Heart right ventricle (tissue), 16 donors: Measurements from ENCODE around the gene TRIM8. TPM values are rescaled to one million over a fixed set of nuclear protein-coding genes. Genes with fewer than 3 reads are reported as not detected.

Source experiments
- ATAC-seq, 8 donors: fragments of 200-7000 bp; cut with Tn5 transposase; one replicate each; pipeline ENCODE4 v1.9.1; 2020; ENCODE audit warnings: mild to moderate bottlenecking in 8 of 8, moderate library complexity in 8 of 8, moderate number of reproducible peaks in 1 of 8
- DNase-seq, 2 donors: peaks; one replicate each; pipeline ENCODE4 v3.0.0-alpha.2; 2020
- H3K27ac ChIP-seq, 10 donors: fragments of 200-600 bp; sonication (generic) in 2 of 10; one replicate each; pipeline versions ENCODE4 v1.5.0 to v1.8.0; 2020 to 2022; ENCODE audit warnings: mild to moderate bottlenecking in 3 of 10
- H3K27me3 ChIP-seq, 7 donors: fragments of 200-600 bp; one replicate each; pipeline ENCODE4 v1.8.0; 2021 to 2022; ENCODE audit warnings: mild to moderate bottlenecking in 2 of 7
- H3K36me3 ChIP-seq, 9 donors: fragments of 200-600 bp; sonication (generic) in 1 of 9; one replicate each; pipeline versions ENCODE4 v1.5.0 to v1.8.0; 2020 to 2022; ENCODE audit warnings: mild to moderate bottlenecking in 2 of 9
- H3K4me1 ChIP-seq, 9 donors: fragments of 200-600 bp; sonication (generic) in 1 of 9; one replicate each; pipeline versions ENCODE4 v1.5.0 to v1.8.0; 2020 to 2022; ENCODE audit warnings: mild to moderate bottlenecking in 4 of 9
- H3K4me3 ChIP-seq, 10 donors: fragments of 200-600 bp; sonication (generic) in 2 of 10; one replicate each; pipeline versions ENCODE4 v1.5.0 to v1.8.0; 2020 to 2022; ENCODE audit warnings: mild to moderate bottlenecking in 7 of 10, moderate library complexity in 2 of 10
- H3K9me3 ChIP-seq, 11 donors: fragments of 200-600 bp in 10 of 11; sonication (generic) in 2 of 11; one replicate each; pipeline versions ENCODE4 v1.5.0 to v1.8.0; 2013 to 2022; ENCODE audit warnings: mild to moderate bottlenecking in 2 of 11, control low read depth in 1 of 11, moderate library complexity in 1 of 11
- WGBS, 2 donors: extraction: QIAGEN DNeasy Blood & Tissue Kit; methylation state at CpG; one replicate each; pipeline ENCODE4 v1.1.7; 2013; ENCODE audit warnings: inconsistent platforms in 1 of 2; 5-methylcytosine and 5-hydroxymethylcytosine counted together
- intact Hi-C, 10 donors: fragments of 100-400 bp; cut with DNase I; formaldehyde crosslinking; loops; one replicate each; pipeline versions ENCODE4 v1.11.1 to v1.14.2; 2022
- polyA plus RNA-seq, 2 donors: library from polyadenylated mRNA; stranded (reverse); fragments of 200-250 nt; gene quantifications; one replicate each; pipeline ENCODE4 v1.2.3, GENCODE V29; 2013
- total RNA-seq, 10 donors: library from RNA; stranded (reverse); fragmentation: NEBNext Ultra II Directional in 3 of 10; extraction: Animal tissue kit (Norgen Biotek cat#: 25700) in 3 of 10; gene quantifications; one replicate each; pipeline versions ENCODE4 v1.2.1 to v1.2.4, GENCODE V29; 2021 to 2023
- TF ChIP-seq, protein P1 (sequence below), 9 donors: fragments of 200-600 bp; sonication (generic) in 2 of 9; IDR thresholded peaks; one replicate each; pipeline versions ENCODE4 v1.5.0 to v1.8.0; 2021 to 2022; ENCODE audit warnings: antibody characterized with exemption in 9 of 9, mild to moderate bottlenecking in 5 of 9, moderate library complexity in 1 of 9
- donor health status: Arrhythmogenic right ventricular cardiomyopathy.
- donor health status: ischemic (EF 13 %, LVEDD 7.1; RV severe dilation, severe dysfunction).
- donor health status: healthy with polysubstance abuse.
- donor health status: DM: no; HTN: yes; CAD: no.
- donor health status: DM: no; HTN: no; CAD: no.
- donor health status: ischemic (EF 25% LVEDD 6.9; RV normal size, moderate dysfunction).
- donor health status: ischemic (EF 25% LVEDD 5.7; RV mildly dilated, moderate dysfunction).
- donor health status: healthy.
- donor health status: DM: yes; HTN: yes; CAD: no.
- donor health status: Ischemic cardiomyopathy.
- donor health status: ischemic (EF 35%, LVEDD 5.7; RV mildly dilated, moderate dysfunction).
- donor health status: nonischemic (EF 11% LVEDD 7.7; RV severe dilation, severe dysfunction).
- donor health status: DM: yes; HTN: yes; CAD: no.
- donor health status: PGD.
- donor health status: ischemic (EF 29% LVEDD 5.4; RV normal size, mild dysfunction).
- donor health status: nonischemic (EF 23%, LVEDD 6.1; RV moderate dilation, normal function).

Gene TRIM8
- total and polyA plus RNA-seq, 12 donors = 27.9 to 147 (median 88.8) TPM

DNA sequence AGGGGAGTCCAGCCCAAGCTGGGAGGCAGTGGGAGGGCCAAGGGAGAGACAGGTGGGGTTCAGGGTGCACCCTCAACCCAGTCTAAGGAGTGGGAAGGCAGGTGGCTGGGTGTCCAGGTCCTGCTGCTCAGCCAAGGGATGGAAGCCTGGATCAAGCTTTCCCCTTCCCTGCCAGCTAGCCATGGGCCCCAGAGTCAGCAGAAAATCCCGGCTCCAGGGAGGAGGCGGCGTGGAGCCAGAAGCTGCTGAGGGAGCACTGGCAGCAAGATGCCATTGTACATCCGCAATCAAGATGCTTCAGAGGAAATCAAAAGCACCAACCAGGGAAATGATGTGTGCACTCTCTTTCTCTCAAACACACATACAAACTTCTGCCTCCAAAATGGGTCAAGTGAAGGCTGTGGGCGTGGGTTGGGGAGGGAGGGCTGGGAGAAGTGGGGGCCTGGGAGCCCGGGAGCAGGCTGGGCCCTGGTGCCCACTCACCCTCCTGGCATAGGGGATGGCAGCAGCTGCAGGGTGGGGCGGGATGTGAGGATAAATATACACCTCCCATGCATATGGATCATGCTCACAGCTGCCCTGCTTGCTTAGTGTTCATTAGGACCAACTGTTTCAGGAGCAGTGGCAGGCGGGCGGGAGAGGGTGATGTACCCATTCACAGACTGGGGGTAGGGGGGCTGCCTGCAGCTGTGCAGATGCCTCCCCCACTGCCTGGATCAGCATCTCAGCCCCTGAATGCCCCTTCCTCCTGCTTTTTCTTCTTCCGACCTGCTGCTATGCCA, 24.2 kb downstream of the TRIM8 start:
- WGBS, 2 donors = 90 to 95% methylated on average over 10 of the region's 10 CpGs
- peaks cover 11 to 48% (median 32%) of the 10 kb centered on the region in 9 donors for H3K4me1 ChIP-seq

DNA sequence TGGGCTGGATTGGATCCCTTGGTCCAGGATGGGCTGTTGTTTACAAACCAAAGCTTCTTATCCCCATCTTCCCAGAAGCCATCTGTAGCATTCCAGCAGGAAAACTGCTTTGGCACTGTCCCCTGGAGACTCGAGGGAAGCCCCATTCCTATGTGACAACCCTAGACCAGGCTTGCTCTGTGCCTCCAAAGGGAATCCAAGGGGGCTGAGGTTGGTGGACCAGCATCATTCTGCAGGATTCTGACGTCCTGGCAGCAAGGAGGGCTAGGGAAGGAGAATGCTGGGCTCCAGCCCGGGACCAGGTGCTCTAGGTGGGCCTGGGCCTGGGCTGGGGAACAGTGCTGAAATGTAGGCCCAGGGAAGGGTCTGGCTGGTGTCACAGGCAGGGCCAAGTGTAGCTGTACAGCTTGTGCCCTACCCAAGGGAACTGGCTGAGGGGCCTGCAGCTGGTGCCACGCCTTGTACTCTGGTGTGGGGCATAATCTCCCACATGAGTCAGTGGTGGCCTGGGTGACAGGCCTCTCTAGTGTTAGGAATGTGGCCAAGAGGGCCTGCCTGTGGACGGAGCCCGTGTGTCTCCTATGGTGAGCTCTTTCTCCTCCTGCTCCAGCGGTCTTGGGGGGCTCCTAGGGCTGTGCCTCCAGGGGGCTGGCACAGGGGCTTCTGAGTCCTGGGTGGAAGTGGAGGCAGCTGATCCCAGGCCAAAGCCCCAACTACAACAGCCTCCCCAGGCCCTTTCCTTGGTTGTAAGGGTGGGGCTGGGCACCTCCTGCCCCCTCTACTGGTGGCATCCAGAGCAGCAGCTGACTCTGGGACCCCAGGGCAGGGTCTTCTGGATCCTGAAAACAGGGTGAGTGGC, 25.2 kb downstream of the TRIM8 start:
- intact Hi-C loops = no loop called here
- Histone ChIP-seq H3K27me3 (no peaks in the 10 kb centered on the region), H3K36me3 (no peaks in the 10 kb centered on the region), H3K4me1 (peaks cover 13 to 58% (median 40%) of the 10 kb centered on the region in 9 donors), H3K4me3 (no peak overlapping the region), H3K9me3 (no peaks in the 10 kb centered on the region), H3K27ac (peak overlapping the region; percentile 64 to 87 (median 70))
- ATAC-seq (peak; percentile 40 to 91 (median 68)), DNase-seq (peak; percentile 56 to 62)
- TF ChIP-seq, protein P1, sequence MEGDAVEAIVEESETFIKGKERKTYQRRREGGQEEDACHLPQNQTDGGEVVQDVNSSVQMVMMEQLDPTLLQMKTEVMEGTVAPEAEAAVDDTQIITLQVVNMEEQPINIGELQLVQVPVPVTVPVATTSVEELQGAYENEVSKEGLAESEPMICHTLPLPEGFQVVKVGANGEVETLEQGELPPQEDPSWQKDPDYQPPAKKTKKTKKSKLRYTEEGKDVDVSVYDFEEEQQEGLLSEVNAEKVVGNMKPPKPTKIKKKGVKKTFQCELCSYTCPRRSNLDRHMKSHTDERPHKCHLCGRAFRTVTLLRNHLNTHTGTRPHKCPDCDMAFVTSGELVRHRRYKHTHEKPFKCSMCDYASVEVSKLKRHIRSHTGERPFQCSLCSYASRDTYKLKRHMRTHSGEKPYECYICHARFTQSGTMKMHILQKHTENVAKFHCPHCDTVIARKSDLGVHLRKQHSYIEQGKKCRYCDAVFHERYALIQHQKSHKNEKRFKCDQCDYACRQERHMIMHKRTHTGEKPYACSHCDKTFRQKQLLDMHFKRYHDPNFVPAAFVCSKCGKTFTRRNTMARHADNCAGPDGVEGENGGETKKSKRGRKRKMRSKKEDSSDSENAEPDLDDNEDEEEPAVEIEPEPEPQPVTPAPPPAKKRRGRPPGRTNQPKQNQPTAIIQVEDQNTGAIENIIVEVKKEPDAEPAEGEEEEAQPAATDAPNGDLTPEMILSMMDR (IDR thresholded peaks at IDR 0.05) = peak in 6 of 9 donors; percentile 17 to 67 (median 48)
- WGBS, 2 donors = 65 to 67% methylated on average over 6 to 7 of the region's 7 CpGs

More for the DNA sequence above, 24.2 kb downstream of the TRIM8 start:
- intact Hi-C loops = no loop called here
- Histone ChIP-seq H3K27ac (peak overlapping the region; percentile 64 to 87 (median 70)), H3K36me3 (no peaks in the 10 kb centered on the region), H3K4me3 (no peak overlapping the region), H3K27me3 (no peaks in the 10 kb centered on the region), H3K9me3 (no peaks in the 10 kb centered on the region)
- TF ChIP-seq, protein P1 (IDR thresholded peaks at IDR 0.05) = no peak
- ATAC-seq = peak in 1 of 8 donors; percentile 13
- DNase-seq = no peak

GRCh38 chr10:102670065-102670670, 25.9 kb downstream of the TRIM8 start:
- DNase-seq (no peak), ATAC-seq (no peak)
- Histone ChIP-seq H3K27ac (peak overlapping the region; percentile 64 to 86 (median 68)), H3K4me1 (peaks cover 13 to 65% (median 47%) of the 10 kb centered on the region in 9 donors), H3K36me3 (no peaks in the 10 kb centered on the region), H3K27me3 (no peaks in the 10 kb centered on the region), H3K4me3 (no peak overlapping the region), H3K9me3 (no peaks in the 10 kb centered on the region)
- intact Hi-C loops = no loop called here
- TF ChIP-seq, protein P1 (IDR thresholded peaks at IDR 0.05) = no peak
- WGBS, 2 donors = 92 to 94% methylated on average over 9 of the region's 9 CpGs

DNA sequence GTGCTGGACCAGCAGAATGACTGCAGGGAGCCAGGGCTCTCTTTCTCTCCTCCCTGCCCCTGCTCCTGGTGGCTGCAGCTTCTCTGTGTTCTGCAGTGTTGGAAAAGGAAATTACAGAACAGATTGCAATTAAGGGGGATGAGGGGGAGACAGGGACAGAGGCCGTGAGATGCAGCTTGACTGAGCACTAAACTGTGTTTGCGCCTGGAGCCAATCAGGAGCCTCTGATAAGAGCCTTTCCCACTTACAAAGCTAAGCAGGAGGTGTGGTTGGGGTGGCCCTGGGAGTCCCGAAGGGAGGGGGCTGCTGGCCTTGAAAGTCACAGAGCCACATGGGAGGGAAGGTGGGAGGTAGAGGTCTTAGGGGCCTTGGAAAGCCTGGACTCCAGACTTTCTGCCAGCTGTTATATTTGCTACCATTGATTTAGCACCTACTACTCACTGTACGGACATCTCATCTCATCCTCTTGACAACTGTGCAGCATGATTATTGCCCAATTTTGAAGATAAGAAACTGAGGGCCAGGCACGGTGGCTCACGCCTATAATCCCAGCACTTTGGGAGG, 26.7 kb downstream of the TRIM8 start:
- Histone ChIP-seq H3K4me3 (no peak overlapping the region), H3K27ac (peak overlapping the region in 2 of 10 donors; percentile 27 to 30), H3K4me1 (peaks cover 16 to 73% (median 53%) of the 10 kb centered on the region in 9 donors), H3K36me3 (no peaks in the 10 kb centered on the region), H3K9me3 (no peaks in the 10 kb centered on the region), H3K27me3 (no peaks in the 10 kb centered on the region)
- 49 to 52% methylated on average over 6 of the region's 6 CpGs for WGBS, 2 donors
- ATAC-seq (no peak), DNase-seq (no peak)
- TF ChIP-seq, protein P1 (IDR thresholded peaks at IDR 0.05) = no peak
- intact Hi-C loops = no loop called here
